Measurements from ENCODE around the gene CACNA1C.

DNA sequence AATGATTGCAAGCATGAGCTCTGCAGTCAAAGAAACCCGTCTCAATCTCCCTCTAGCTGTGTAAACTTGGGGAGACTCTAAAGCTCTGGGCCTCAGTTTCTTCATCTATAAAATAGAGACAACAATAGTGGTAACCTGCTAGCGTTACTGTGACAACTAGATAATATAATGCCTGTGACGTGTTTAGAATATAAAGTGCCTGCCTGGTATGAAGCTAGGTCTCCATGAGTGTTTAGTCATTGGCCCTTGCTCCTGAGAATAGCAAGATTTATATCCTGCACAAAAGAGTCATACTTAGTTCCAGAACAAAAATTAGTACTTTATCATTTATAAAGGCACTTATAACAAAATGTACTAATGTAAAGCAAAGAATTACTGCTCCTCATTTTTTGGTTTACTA, 39.7 kb upstream of the CACNA1C start:
- TF ChIP-seq CTCF (IDR thresholded peaks at IDR 0.05) (no peak), EZH2 (IDR thresholded peaks at IDR 0.05; ENCODE audit: borderline replicate concordance, insufficient read depth, low read depth, low read length, poor library complexity, severe bottlenecking) (no peak)

Measured in B cell (primary cell).